Thyroid gland (tissue), 4 donors: ENCODE results near the gene RGS9BP. TPM values are rescaled to one million over a fixed set of nuclear protein-coding genes. Genes with fewer than 3 reads are reported as not detected.
"Not testable (repeated sequence)": the region's sequence is repeated elsewhere in the genome, so short reads cannot be mapped to it uniquely, and the experiment has no call there.

Experiments
- DNase-seq, 2 donors: peaks; one replicate each; pipeline ENCODE4 v3.0.0-alpha.2; 2019
- H3K27ac ChIP-seq, 3 donors: fragments of 200-600 bp; sonication (generic); 1 replicate in 2 of 3; 2 replicates in 1 of 3; pipeline ENCODE4 v1.5.1; 2016 to 2019; ENCODE audit warnings: mild to moderate bottlenecking in 1 of 3, moderate library complexity in 1 of 3
- H3K27me3 ChIP-seq: fragments of 200-600 bp; sonication (generic); one replicate; pipeline ENCODE4 v1.5.1; 2019
- H3K36me3 ChIP-seq, 2 donors: fragments of 200-600 bp; sonication (generic); one replicate each; pipeline ENCODE4 v1.5.1; 2016 to 2019
- H3K4me1 ChIP-seq, 2 donors: fragments of 200-600 bp; sonication (generic); one replicate each; pipeline ENCODE4 v1.5.1; 2017 to 2019
- H3K4me3 ChIP-seq, 3 donors: fragments of 200-600 bp; sonication (generic); replicated peaks in 1 of 3; 1 replicate in 2 of 3; 2 replicates in 1 of 3; pipeline ENCODE4 v1.5.1; 2016; ENCODE audit warnings: mild to moderate bottlenecking in 1 of 3
- H3K9me3 ChIP-seq: fragments of 200-600 bp; sonication (generic); one replicate; pipeline ENCODE4 v1.5.1; 2017
- CTCF ChIP-seq, 6 experiments: fragments of 200-600 bp in 3 of 6; fragments of 450-650 bp in 3 of 6; sonication (generic) in 3 of 6; IDR thresholded peaks; one replicate each; pipeline ENCODE4 v1.5.1; 2016 to 2019; ENCODE audit warnings: antibody characterized with exemption in 6 of 6, mild to moderate bottlenecking in 2 of 6, inconsistent platforms in 1 of 6, moderate library complexity in 1 of 6
- POLR2A ChIP-seq, 2 donors: fragments of 450-650 bp; IDR thresholded peaks; one replicate each; pipeline ENCODE4 v1.6.1; 2017; ENCODE audit warnings: antibody characterized with exemption in 2 of 2, mild to moderate bottlenecking in 2 of 2, moderate library complexity in 1 of 2
- WGBS, 2 donors: methylation state at CpG; one replicate each; pipeline ENCODE4 v1.1.5; 2017; 5-methylcytosine and 5-hydroxymethylcytosine counted together
- intact Hi-C: fragments of 100-400 bp; cut with DNase I; formaldehyde crosslinking; loops from one replicate; pipeline ENCODE4 v1.15.1; 2023
- total RNA-seq, 4 donors: library from RNA; depleted of rRNA; stranded (reverse); fragments of >200 nt; gene quantifications; one replicate each; pipeline ENCODE4 v1.2.3, GENCODE V29; 2016

Gene RGS9BP
- total RNA-seq, 4 donors from 2014 or later: 0.27 to 0.78 (median 0.48) TPM

GRCh38 chr19:32688311-32688710, 12.7 kb downstream of the RGS9BP start:
- no peak for DNase-seq
- Histone ChIP-seq H3K4me1 (peaks cover 25 to 26% of the 10 kb centered on the region in 2 donors), H3K27ac (no peak overlapping the region), H3K36me3 (no peaks in the 10 kb centered on the region), H3K4me3 (no peak overlapping the region), H3K9me3 (no peaks in the 10 kb centered on the region), H3K27me3 (no peaks in the 10 kb centered on the region)
- 86% methylated on average over 1 of the region's 1 CpG for WGBS, 2 donors
- TF ChIP-seq POLR2A (IDR thresholded peaks at IDR 0.05): no peak
- TF ChIP-seq CTCF (IDR thresholded peaks at IDR 0.05): no peak
- intact Hi-C loops: no loop called here

GRCh38 chr19:32691291-32691951, 15.8 kb downstream of the RGS9BP start, which contains the start of gene NUDT19:
Gene NUDT19, plus strand, starts transcription at chr19:32691821. Its CDS starts 140 bp downstream, at chr19:32691961.
- Histone ChIP-seq H3K9me3 (no peaks in the 10 kb centered on the region), H3K4me1 (peaks cover 42 to 49% of the 10 kb centered on the region in 2 donors), H3K36me3 (no peaks in the 10 kb centered on the region), H3K27me3 (no peaks in the 10 kb centered on the region), H3K4me3 (peak within 1 kb of the TSS; percentile 45 to 69 (median 63)), H3K27ac (peak within 1 kb of the TSS; percentile 52 to 60 (median 58))
- intact Hi-C loops: no loop called here
- no peak for TF ChIP-seq CTCF (IDR thresholded peaks at IDR 0.05)
- peak in 1 of 2 donors; percentile 87 for TF ChIP-seq POLR2A (IDR thresholded peaks at IDR 0.05)
- 17 to 31% methylated on average over 7 to 12 of the region's 32 CpGs for WGBS, 2 donors
- DNase-seq: peak; percentile 94

GRCh38 chr19:32691952-32692726, 16.5 kb downstream of the RGS9BP start:
- H3K9me3 ChIP-seq: no peaks in the 10 kb centered on the region

GRCh38 chr19:32692727-32693061, 17.0 kb downstream of the RGS9BP start:
- TF ChIP-seq POLR2A (IDR thresholded peaks at IDR 0.05): no peak
- TF ChIP-seq CTCF (IDR thresholded peaks at IDR 0.05): no peak
- Histone ChIP-seq H3K36me3 (no peaks in the 10 kb centered on the region), H3K27ac (peak overlapping the region in 1 of 3 donors; percentile 52), H3K9me3 (no peaks in the 10 kb centered on the region), H3K4me3 (peak overlapping the region; percentile 45 to 69 (median 63)), H3K27me3 (no peaks in the 10 kb centered on the region), H3K4me1 (peaks cover 42 to 49% of the 10 kb centered on the region in 2 donors)
- DNase-seq: no peak
- intact Hi-C loops: no loop called here
- WGBS, 2 donors: 51 to 61% methylated on average over 3 to 6 of the region's 7 CpGs

More at GRCh38 chr19:32691952-32692726, 16.5 kb downstream of the RGS9BP start:
- TF ChIP-seq POLR2A (IDR thresholded peaks at IDR 0.05) (no peak), CTCF (IDR thresholded peaks at IDR 0.05) (no peak)
- Histone ChIP-seq H3K4me3 (peak overlapping the region; percentile 45 to 69 (median 63)), H3K36me3 (no peaks in the 10 kb centered on the region), H3K27me3 (no peaks in the 10 kb centered on the region), H3K27ac (peak overlapping the region; percentile 52 to 60 (median 58)), H3K4me1 (peaks cover 42 to 49% of the 10 kb centered on the region in 2 donors)
- peak; percentile 69 for DNase-seq
- intact Hi-C loops: no loop called here
- 0 to 4% methylated on average over 5 to 41 of the region's 93 CpGs for WGBS, 2 donors

- H3K27me3 ChIP-seq, DNase-seq, H3K36me3 ChIP-seq, intact Hi-C loops, H3K27ac ChIP-seq, H3K9me3 ChIP-seq: not testable (repeated sequence)
- Histone ChIP-seq H3K4me3 (peak overlapping the region in 1 of 3 donors; percentile 69), H3K4me1 (peaks cover 42 to 49% of the 10 kb centered on the region in 2 donors)
- WGBS, 2 donors: 87 to 93% methylated on average over 20 of the region's 20 CpGs
Observed at GRCh38 chr19:32693151-32694108, 17.8 kb downstream of the RGS9BP start.

GRCh38 chr19:32694316-32694715, 18.7 kb downstream of the RGS9BP start:
- peaks cover 42 to 49% of the 10 kb centered on the region in 2 donors for H3K4me1 ChIP-seq
- H3K4me3 ChIP-seq, DNase-seq, H3K36me3 ChIP-seq, H3K9me3 ChIP-seq, H3K27me3 ChIP-seq, H3K27ac ChIP-seq, intact Hi-C loops: not testable (repeated sequence)
- WGBS, 2 donors: 37 to 38% methylated on average over 2 of the region's 2 CpGs

- H3K27me3 ChIP-seq, DNase-seq, H3K27ac ChIP-seq, intact Hi-C loops, H3K4me3 ChIP-seq, H3K9me3 ChIP-seq, H3K36me3 ChIP-seq: not testable (repeated sequence)
- WGBS, 2 donors: 38% methylated on average over 2 of the region's 2 CpGs
- H3K4me1 ChIP-seq: peaks cover 42 to 48% of the 10 kb centered on the region in 2 donors
Observed at GRCh38 chr19:32694851-32695250, 19.2 kb downstream of the RGS9BP start.
